GM19455 (cell line): ENCODE results near the gene LRRIQ3.
A peak's percentile ranks its signal among the peaks of the same experiment; 100 is the strongest.
"Not testable (repeated sequence)": the region's sequence is repeated elsewhere in the genome, so short reads cannot be mapped to it uniquely, and the experiment has no call there.

Experiments
- ATAC-seq: cut with Tn5 transposase; IDR thresholded peaks from one replicate; pipeline ENCODE4 v1.9.1; 2021; ENCODE audit not compliant: unreplicated experiment

LRRIQ3 gene, protein sequence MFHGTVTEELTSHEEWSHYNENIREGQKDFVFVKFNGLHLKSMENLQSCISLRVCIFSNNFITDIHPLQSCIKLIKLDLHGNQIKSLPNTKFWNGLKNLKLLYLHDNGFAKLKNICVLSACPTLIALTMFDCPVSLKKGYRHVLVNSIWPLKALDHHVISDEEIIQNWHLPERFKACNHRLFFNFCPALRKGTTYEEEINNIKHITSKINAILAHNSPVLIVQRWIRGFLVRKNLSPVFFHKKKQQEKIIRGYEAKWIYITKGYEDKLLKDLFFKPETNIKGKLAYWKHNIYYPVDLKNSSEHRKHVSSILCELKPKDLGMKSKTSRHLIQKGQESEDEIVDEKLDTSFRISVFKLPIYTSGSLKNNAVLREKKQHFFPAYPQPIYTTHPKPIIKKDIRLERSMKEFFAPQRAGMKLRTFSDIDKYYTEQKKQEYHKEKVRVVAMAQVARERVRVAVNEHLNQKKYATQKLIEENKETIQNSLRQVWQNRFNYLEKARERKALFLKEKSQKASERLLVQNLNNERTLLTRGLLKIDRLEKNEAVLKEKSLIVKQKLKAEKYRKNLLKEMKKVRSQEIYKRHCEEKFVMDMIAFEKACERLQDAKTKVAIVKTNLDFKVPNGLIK

DNA sequence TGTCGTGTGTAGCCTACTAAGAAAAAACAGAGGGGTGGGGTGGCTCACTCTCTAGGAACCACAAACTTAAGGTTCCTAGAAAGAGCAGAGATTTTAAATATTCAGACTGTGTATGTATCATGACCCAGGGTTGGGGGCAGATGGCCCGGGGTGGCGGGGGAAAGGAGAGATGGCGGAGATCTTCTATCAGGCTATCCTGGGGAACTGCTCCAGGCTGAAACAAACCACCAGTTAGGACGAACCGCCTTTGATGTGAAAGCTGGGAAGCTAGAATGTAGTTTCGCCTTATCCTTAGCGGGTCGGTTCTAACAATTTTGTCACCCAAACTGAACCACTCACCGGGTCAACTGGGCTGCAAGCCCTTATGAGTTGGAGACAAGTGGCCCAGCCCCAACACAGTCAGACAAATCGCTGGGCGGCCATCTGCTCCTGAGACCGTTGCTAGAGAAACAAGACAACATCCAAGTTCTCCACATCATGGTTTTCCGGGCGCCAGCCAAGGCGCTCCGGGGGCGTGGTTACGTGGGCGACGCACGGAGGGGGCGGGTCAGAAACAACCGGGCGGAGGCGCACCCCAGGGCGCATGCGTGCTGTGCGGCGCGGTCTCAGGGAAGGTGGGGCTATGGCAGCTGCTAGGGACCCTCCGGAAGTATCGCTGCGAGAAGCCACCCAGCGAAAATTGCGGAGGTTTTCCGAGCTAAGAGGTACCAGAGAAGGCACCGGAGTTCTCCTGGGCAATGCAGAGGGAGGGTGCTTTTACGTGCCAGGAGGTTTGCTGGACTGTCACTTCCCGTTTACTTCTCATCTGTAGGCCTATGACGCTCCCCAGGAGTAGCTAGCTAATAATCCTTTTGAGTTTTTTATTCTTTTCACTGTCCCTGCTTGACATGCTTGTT is at the start of gene LRRIQ3, which contains the start of gene FPGT:
LRRIQ3 (minus strand) TSS at position 520 of the 896 bp plus-strand sequence. CDS start 14,492 bp downstream, outside the sequence.
FPGT (plus strand) TSS at position 586 of the 896 bp plus-strand sequence; CDS start at position 623, 37 bp downstream.
- ATAC-seq = peak; percentile 94

DNA sequence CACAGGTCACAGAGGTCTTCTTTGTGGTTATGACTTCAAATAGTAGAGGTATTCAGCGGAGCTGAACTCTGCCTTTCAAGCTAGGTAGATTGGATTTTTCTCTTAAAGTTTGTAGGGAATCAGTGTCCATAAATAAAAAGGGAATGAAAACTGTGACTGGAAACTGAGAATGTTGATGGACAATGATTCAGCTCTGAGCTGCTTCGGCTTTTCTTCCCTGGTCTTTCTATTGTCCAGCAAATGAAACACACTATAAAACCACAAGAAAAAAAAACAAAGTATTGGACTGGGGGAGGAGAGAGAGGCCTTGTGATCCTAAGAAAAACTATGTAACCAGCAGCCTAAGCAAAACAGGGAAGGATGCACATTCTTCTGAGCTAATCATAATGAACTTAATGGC is 48.3 kb upstream of the LRRIQ3 start:
- no peak for ATAC-seq

DNA sequence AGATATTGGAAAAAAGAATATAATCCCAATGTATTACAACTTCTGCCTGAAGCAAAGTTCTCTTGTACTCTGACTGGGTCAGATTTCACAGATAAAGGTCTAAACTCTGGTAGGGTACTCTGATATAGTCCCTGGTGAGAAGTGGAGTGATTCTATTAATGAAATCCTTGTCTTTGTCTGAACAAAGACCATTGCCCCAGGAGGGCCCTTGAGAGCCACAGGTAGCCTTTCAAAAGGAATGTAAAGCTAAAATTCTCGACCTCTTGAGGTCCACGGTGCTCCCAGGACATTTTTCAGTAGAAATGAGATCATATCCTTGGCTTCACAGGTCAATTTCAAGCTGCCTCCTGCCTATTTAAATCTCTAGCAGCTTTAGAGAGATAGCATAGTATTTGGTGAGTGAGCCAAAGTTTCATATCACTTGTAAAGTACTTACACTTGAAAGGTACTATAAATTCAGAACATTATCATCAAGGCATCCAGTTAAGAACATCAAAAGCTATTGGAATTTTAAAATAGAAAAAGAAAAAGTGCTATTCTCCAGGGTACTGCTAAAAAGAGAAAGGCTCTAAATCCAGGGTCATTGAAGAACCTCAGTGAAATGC is 47.3 kb upstream of the LRRIQ3 start:
- ATAC-seq = no peak

DNA sequence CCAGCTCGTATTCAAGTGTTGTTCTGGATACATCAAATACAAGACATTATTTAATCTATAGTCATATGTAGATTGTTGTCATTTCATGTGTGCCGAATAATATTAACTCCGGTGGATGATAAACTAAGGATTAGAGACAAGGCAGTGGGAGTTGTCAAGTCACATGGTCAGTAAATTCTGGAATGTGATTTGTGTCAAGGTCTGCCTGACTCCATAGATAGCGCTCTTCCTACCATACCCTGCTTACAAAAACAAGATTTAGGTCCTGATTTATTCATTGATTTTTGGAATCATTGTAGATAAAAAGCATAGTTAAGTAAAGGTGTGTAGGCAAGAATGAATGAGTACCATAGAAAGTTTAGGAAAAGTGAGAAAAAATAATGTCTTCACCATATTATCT is 39.8 kb upstream of the LRRIQ3 start:
- ATAC-seq = no peak

DNA sequence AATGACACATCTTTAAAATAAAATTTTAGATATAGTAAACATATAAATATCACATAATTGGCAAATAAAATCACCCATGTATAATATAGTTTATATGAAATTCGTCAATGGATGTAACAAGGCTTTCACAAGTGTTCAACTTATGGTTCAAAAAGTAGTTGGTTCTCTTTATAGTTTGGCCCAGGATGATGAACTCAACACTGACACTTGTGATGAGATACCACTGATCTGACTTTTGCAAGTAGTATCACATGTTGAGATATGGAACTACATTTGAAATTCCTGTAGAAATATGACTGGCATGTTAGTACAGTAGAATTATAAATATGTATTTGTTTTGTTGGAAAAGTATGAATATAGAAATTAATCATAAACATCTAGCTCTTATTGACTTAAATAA is 39.1 kb upstream of the LRRIQ3 start:
- ATAC-seq = no peak

DNA sequence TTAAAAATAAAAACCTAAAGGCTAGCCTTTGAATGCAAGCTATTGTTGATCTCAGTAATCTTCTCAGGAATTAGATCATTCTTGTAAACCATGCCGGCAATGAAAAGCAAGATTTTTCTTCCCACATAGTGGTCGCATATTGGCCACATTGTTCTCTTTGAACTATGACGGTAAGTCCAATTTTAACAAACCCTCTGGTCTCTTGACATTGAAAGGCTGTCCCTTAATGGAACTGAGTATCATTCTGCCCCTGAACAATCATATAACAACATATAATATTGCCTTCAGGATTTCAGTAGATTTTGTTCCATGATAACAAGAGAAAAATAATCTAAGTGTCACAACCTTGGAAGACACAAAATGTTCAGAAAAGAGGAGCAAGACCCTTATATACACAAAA is 38.5 kb upstream of the LRRIQ3 start:
- no peak for ATAC-seq

DNA sequence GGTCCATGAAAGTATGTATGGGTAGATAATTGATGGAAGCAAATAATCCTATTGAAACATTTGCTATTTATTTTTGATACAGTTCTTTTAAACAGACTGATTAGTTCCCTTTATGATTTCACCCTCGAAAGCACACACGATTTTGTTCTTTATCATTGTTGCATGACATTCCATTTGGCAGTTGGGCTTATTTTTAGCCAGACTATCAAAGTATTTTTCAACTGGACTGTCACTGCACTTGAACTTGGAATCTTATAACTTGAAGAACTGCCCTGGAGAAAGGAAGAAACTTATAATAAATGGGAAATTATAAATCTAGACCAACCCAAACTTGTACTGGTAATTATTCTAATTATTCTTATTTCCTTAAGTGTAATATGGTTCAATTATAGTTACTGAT is 37.2 kb upstream of the LRRIQ3 start, which contains the start of gene TNNI3K:
TNNI3K (plus strand) TSS at position 235 of the 400 bp plus-strand sequence; CDS start at position 300, 65 bp downstream.
- no peak for ATAC-seq

DNA sequence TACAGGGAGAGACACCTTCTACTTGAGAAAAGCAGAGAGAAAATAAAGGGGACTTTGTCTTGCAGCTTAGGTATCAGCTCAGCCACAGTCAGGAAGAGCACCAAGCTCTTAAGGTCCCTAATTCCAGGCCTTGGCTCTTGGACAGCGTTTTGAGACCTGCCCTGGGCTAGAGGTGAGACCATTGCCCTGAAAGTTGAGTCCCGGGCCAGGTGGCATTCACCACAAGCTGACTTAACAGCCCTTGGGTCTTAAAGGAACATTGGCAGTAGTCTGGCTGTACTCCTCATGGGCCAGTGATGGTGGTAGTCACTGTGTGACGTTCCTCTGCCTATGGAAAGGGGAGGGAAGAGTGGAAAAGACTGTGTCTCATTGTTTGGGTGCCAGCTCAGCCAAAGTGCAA is 25.5 kb upstream of the LRRIQ3 start:
- ATAC-seq = no peak

DNA sequence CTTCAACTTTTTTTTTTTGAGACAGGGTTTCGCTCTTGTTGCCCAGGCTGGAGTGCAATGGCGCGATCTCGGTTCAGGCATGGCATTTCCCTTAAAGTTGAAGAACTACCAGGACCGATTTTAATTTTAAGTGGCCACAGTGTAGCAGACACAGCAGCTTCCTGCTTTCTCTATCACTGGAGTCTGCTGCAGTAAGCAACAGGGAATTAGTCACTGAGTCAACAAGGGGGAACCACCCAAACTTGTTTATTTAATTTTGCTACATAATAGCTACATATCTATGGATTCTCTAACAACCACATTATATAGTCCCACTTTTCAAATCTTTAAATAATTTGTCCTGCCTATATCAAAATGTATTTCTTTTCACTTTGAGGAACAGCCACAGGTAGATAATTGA is 24.7 kb upstream of the LRRIQ3 start:
- no peak for ATAC-seq

DNA sequence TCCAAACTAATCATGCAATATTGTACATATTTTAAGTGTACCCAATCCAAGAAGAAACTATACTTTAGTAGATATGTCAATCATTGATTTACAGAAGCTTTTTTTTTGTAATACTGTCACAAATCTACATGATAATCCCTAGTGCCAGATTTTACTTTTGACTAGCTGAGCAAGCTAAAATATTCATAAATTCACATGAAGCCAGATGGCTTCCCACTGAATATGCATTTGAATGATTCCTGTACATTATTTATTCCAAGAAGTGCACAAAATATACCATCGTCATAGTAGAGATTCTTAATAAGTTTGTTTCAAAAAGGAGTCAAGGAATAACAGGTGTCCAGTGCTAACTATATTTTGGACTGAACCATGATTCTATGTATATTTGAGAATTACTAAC is 17.3 kb upstream of the LRRIQ3 start:
- no peak for ATAC-seq

DNA sequence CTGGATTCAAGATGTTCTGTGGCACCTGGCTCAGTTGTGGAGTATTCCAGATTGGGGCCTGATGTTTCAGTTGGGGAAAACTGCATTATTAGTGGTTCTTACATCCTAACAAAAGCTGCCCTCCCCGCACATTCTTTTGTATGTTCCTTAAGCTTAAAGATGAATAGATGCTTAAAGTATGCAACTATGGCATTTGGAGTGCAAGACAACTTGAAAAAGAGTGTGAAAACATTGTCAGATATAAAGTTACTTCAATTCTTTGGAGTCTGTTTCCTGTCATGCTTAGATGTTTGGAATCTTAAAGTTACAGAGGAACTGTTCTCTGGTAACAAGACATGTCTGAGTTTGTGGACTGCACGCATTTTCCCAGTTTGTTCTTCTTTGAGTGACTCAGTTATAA is 7.3 kb upstream of the LRRIQ3 start:
- ATAC-seq = no peak

DNA sequence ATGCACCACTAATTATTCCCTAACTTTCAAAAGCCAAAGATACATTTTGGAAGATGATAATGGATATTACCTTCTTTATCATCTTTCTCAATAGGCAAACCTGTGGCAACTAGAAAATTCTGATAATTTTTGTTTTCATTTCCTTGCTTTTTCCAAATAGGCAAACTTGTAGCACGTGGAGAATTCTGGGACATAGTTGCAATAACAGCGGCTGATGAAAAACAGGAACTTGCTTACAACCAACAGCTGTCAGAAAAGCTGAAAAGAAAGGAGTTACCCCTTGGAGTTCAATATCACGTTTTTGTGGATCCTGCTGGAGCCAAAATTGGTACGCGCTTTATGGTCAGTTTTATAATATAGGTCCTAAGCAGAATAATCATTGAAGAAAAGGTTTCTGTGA is 1.5 kb upstream of the LRRIQ3 start:
- no peak for ATAC-seq

DNA sequence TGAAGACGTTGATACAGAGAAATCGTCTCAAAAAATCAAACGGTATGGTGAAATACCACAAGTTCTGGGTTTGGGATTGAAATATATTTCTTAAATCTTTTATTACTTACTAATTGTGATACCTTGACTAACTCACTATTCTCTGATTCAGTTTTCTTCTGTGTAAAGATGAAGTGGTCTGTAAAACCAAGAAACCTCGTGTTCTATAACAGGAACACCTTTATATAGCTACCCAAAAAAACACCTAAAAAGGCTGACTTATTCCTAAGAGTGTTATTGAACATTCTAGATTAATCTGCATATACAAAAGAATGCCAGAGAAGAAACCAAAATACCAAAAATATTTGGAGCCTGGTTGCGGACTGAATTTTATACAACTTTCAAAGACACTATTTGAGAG is 721 bp downstream of the LRRIQ3 start:
- ATAC-seq = no peak

DNA sequence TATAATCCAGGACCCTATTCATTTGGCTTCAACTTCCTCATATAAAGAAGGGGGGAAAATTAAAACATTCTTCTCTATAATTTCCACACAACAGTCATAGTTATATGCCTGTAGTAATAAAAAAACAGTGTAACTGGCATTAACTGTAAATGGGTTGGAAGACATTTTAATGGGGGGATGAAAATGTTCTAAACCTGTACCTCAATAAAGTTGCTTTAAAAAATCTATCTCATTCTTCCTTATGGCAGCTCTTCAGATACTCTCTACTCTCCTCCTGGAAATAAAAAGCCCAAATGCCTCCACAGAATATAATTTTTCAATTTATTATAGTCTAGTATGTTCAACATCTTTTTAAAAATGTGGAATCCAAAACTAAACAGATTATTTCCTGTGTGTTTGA is 2.6 kb downstream of the LRRIQ3 start:
- no peak for ATAC-seq

DNA sequence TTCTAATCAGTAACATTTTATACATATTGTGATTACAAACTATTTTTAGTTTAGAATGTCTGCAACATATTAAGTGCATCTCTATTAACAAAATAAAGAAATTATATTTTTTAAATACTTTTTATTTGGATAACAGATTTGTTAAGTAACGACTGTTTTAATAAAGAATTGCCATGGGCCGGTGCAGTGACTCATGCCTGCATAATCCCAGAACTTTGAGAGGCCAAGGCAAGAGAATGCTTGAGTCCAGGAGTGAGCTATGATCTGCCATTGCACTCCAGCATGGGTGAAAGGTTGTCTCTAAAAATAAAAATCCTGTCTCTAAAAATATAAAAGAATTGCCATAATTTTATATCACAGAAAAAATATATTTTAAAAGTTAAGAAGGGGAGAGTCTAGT is 4.1 kb downstream of the LRRIQ3 start:
- no peak for ATAC-seq

DNA sequence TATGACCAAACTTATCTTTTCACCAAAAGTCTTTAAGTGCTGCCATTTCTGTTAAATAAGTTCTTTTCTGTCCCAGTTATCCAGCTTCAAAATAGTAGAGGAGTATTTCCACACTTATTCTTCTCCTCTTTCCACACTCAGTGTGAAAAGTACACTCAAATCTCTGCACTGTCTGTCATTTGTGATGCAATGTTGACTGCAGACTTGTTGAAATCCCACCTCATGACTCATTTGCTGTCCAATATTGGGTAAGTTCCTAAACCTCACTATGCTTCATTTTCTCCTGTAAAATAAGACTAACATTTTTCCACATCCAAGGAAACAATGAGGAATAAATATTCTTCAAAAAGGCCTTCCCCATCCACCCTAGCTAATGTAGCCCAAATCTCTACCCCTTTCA is 17.5 kb downstream of the LRRIQ3 start:
- no peak for ATAC-seq

DNA sequence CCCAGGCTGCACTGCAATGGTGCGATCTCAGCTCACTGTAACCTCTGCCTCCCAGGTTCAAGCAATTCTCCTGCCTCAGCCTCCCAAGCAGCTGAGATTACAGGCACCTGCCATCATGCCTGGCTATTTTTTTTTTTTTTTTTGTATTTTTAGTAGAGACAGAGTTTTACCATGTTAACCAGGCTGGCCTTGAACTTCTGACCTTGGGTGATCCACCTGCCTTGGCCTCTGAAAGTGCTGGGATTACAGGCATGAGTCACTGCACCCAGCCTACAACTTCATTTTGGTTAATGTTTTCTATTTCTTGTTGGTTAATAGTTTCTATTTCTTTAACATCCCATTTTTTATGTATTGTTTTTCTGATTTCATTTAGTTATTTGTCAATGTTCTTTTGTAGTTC is 23.6 kb downstream of the LRRIQ3 start:
- ATAC-seq = not testable (repeated sequence)

DNA sequence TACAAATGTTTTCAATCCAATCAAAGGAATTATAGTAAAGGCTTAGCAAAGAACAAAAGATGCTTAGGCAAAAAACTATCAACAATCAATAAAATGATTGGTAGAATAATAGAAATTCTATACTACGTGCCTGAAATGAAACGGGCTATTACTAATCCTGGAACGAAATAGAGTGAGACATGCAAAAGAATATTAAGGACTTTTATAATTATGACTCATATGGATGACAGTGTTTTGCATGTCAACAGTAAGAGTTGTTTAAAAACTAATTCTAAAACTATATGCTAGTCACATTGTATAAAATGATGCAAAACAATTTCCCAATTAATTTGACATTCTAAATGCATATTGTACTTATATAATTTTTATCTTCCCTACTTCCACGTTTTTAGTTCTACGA is 35.6 kb downstream of the LRRIQ3 start:
- no peak for ATAC-seq

DNA sequence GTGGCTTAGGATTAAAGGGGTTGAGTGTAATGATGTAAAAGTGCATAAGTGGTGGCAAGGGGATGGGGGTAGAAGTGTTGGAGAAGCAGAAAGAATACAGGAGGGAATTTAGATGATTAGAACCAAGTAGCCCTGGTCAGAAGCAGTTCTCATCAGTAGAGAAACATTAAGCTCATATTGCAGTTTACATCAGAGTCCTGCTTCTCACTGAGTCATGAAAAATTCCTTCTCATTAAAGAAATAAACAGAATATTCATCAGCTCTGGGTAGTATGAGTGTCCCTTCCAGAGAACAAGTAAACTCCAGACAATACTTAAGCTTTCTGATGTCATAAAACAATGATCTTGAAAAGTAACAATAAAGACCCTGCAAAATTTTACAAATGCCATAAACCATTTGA is 36.5 kb downstream of the LRRIQ3 start:
- no peak for ATAC-seq

DNA sequence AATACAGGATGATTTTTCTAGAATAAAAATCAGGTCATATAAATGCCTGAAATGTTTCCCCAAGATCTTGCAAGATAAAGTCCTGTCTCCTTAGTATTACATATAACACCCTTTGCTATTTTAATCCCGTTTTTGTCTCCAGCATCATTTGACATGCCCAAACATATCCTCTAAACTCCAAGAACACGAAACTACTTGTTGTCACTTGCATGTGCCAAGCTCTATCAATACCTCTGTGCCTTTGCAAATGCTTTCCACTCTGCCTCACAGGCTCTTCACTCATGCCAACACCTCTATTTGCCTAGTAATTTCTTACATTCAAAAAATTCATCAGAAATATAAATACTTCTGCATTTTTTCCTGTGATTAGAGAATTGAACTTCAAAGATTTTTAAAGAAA is 37.9 kb downstream of the LRRIQ3 start:
- no peak for ATAC-seq

DNA sequence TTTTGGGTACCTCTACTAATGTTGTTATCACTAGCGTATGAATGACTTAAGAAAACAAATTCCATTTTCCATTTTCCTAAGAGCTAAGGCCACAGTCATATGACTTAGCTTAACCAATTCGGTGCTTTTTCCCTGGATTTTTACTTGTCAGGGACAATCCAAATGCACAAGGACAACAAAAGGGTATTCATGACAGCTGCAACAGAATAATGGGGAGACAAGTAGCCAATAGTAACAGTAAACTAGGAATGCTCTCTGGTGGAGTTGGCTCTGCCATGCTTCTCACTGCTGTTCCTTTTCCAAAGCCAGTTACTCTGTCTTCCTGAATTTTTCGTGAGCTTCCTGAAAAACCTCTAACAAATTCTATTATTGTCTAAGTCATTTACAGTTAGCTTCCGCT is 52.9 kb downstream of the LRRIQ3 start:
- no peak for ATAC-seq
